Measurements from ENCODE around the gene IKZF1. TPM values are rescaled to one million over a fixed set of nuclear protein-coding genes. Genes with fewer than 3 reads are reported as not detected.

The IKZF1 gene
- total RNA-seq, 3 donors from 2014 or later = 7.8 to 14.9 (median 8.8) TPM

- intact Hi-C loops (cut with DNase I, micrococcal nuclease) = no loop called here
- DNase-seq (no peak), ATAC-seq (no peak)
- H3K4me1 ChIP-seq (ENCODE audit: low read depth) = no peaks in the 10 kb centered on the region
- no peaks in the 10 kb centered on the region for H3K9me3 ChIP-seq
- TF ChIP-seq CTCF (IDR thresholded peaks at IDR 0.05) = no peak
- H3K36me3 ChIP-seq (ENCODE audit: low read depth) = no peaks in the 10 kb centered on the region
- H3K4me3 ChIP-seq = no peak overlapping the region
Observed at GRCh38 chr7:50293509-50294179, 10.9 kb upstream of the IKZF1 start.

- no peak for ATAC-seq
- Histone ChIP-seq H3K4me3 (no peak overlapping the region), H3K9me3 (no peaks in the 10 kb centered on the region), H3K4me1 (ENCODE audit: low read depth) (no peaks in the 10 kb centered on the region), H3K36me3 (ENCODE audit: low read depth) (no peaks in the 10 kb centered on the region)
- TF ChIP-seq CTCF (IDR thresholded peaks at IDR 0.05) = no peak
- intact Hi-C loops (cut with DNase I, micrococcal nuclease) = no loop called here
- no peak for DNase-seq
Observed at GRCh38 chr7:50295133-50295532, 9.4 kb upstream of the IKZF1 start.

- H3K36me3 ChIP-seq (ENCODE audit: low read depth) = no peaks in the 10 kb centered on the region
- intact Hi-C loops (cut with DNase I, micrococcal nuclease) = no loop called here
- no peaks in the 10 kb centered on the region for H3K4me1 ChIP-seq (ENCODE audit: low read depth)
- no peaks in the 10 kb centered on the region for H3K9me3 ChIP-seq
- ATAC-seq = no peak
- no peak for DNase-seq
- H3K4me3 ChIP-seq = no peak overlapping the region
- TF ChIP-seq CTCF (IDR thresholded peaks at IDR 0.05) = no peak
Observed at GRCh38 chr7:50296799-50297198, 7.7 kb upstream of the IKZF1 start.

GRCh38 chr7:50298811-50299562 is 5.5 kb upstream of the IKZF1 start:
- no peak overlapping the region for H3K4me3 ChIP-seq
- ATAC-seq = no peak

GRCh38 chr7:50300336-50300735 is 4.2 kb upstream of the IKZF1 start:
- DNase-seq (no peak), ATAC-seq (no peak)
- no peak for TF ChIP-seq CTCF (IDR thresholded peaks at IDR 0.05)
- Histone ChIP-seq H3K36me3 (ENCODE audit: low read depth) (no peaks in the 10 kb centered on the region), H3K4me1 (ENCODE audit: low read depth) (no peaks in the 10 kb centered on the region), H3K4me3 (no peak overlapping the region), H3K9me3 (no peaks in the 10 kb centered on the region)
- intact Hi-C loops (cut with DNase I, micrococcal nuclease) = no loop called here

More at GRCh38 chr7:50298811-50299562, 5.5 kb upstream of the IKZF1 start:
- H3K9me3 ChIP-seq = no peaks in the 10 kb centered on the region
- TF ChIP-seq CTCF (IDR thresholded peaks at IDR 0.05) = no peak
- H3K36me3 ChIP-seq (ENCODE audit: low read depth) = no peaks in the 10 kb centered on the region
- no peak for DNase-seq
- intact Hi-C loops (cut with DNase I, micrococcal nuclease) = no loop called here
- H3K4me1 ChIP-seq (ENCODE audit: low read depth) = no peaks in the 10 kb centered on the region
